ENCODE results near the gene WDTC1. TPM values are rescaled to one million over a fixed set of nuclear protein-coding genes. Genes with fewer than 3 reads are reported as not detected.

Gene WDTC1
- total and polyA plus RNA-seq, 2 of the 8 experiments (the other 6 are each of a cell fraction or from before 2014, with no cell fraction given): 7.5 to 18.7 TPM

GRCh38 chr1:27193194-27193593, 41.2 kb upstream of the WDTC1 start:
- Histone ChIP-seq H3K79me1 (ENCODE audit: low read depth, low read length) (no peaks in the 10 kb centered on the region), H3K4me2 (ENCODE audit: insufficient read depth in 1 of 2, low read depth in 2 of 2, low read length in 2 of 2) (no peak overlapping the region), H3K9ac (replicated peaks in 1 of 4; ENCODE audit: extremely low read depth in 1 of 4, low read depth in 3 of 4, low read length in 3 of 4) (no peak overlapping the region), H3K14ac (ENCODE audit: insufficient read length) (no peak overlapping the region), H3K4me1 (replicated peaks in 1 of 4; ENCODE audit: control insufficient read depth in 3 of 4, insufficient read depth in 4 of 4, low read length in 3 of 4) (no peaks in the 10 kb centered on the region), H3K4me3 (ENCODE audit: extremely low read depth in 1 of 4, insufficient read depth in 2 of 4, low read depth in 3 of 4, low read length in 4 of 4) (no peak overlapping the region), H4K5ac (ENCODE audit: insufficient read length, low read depth, low read length) (no peak overlapping the region), H3K23ac (ENCODE audit: insufficient read length) (no peak overlapping the region), H2BK15ac (ENCODE audit: low read length) (no peak overlapping the region), H3K18ac (ENCODE audit: extremely low read depth, low read length) (no peak overlapping the region), H3K36me3 (ENCODE audit: control insufficient read depth in 2 of 4, insufficient read depth in 4 of 4, low read length in 3 of 4) (no peaks in the 10 kb centered on the region), H4K8ac (ENCODE audit: extremely low read depth, insufficient read depth, low read length) (no peak overlapping the region), H2BK12ac (ENCODE audit: low read depth, low read length) (no peak overlapping the region), H2BK20ac (ENCODE audit: low read length) (no peak overlapping the region), H3K4ac (replicated peaks; ENCODE audit: insufficient read length, low read depth, low read length) (no peak overlapping the region), H3K27ac (ENCODE audit: low read depth, low read length) (no peak overlapping the region), H2BK120ac (replicated peaks; ENCODE audit: low read depth, low read length) (no peak overlapping the region), H3K79me2 (ENCODE audit: control insufficient read depth in 1 of 2, insufficient read depth in 2 of 2, low read length in 2 of 2) (no peaks in the 10 kb centered on the region), H2AK5ac (ENCODE audit: low read depth, low read length) (no peak overlapping the region), H3K27me3 (replicated peaks in 1 of 4; ENCODE audit: control insufficient read depth in 3 of 4, extremely low read depth in 1 of 4, insufficient read depth in 3 of 4, low read length in 3 of 4) (no peaks in the 10 kb centered on the region), H4K91ac (replicated peaks; ENCODE audit: insufficient read length, low read length) (no peak overlapping the region), H3K23me2 (ENCODE audit: low read depth, low read length) (no peaks in the 10 kb centered on the region), H2BK5ac (ENCODE audit: low read depth, low read length) (no peak overlapping the region), H3K56ac (replicated peaks; ENCODE audit: insufficient read length, low read depth, low read length) (no peak overlapping the region), H3K9me3 (ENCODE audit: insufficient read depth in 2 of 2, low read depth in 1 of 2, low read length in 1 of 2) (no peaks in the 10 kb centered on the region), H2AFZ (ENCODE audit: low read length) (no peak overlapping the region), H4K20me1 (replicated peaks in 1 of 2; ENCODE audit: control insufficient read depth in 1 of 2, insufficient read depth in 2 of 2, low read length in 2 of 2) (no peaks in the 10 kb centered on the region)
- WGBS, 2 experiments (ENCODE audit: extremely low coverage in 1 of 2, insufficient coverage in 1 of 2, insufficient read length in 1 of 2, insufficient replicate concordance in 2 of 2, low coverage in 1 of 2, low lambda C conversion rate in 2 of 2, missing lambda C conversion rate in 1 of 2): 88% methylated on average over 1 of the region's 1 CpG; no CpG with 5 or more reads in 1 of the 2 experiments
- POLR2A ChIA-PET (ENCODE audit: partially characterized antibody): interaction anchor here (2.0 kb wide), 1 partner anchor 38 kb away, joined by 8 read pairs; the partner anchor contains the start of gene SLC9A1
- DNase-seq (ENCODE audit: low read depth in 1 of 2, low spot score in 2 of 2) (no peak), FAIRE-seq (no peak)
- CTCF ChIA-PET (ENCODE audit: partially characterized antibody): interaction anchor here (0.6 to 2.6 kb wide), 3 partner anchors 29 to 367 kb away, joined by 3 to 8 read pairs (median 4); no protein-coding TSS in a partner anchor
- TF ChIP-seq KDM5A (IDR thresholded peaks at IDR 0.05; ENCODE audit: low read length) (no peak), HDAC2 (IDR thresholded peaks at IDR 0.05; ENCODE audit: borderline replicate concordance in 1 of 2, low read depth in 2 of 2, low read length in 2 of 2) (no peak), BRCA1 (IDR thresholded peaks at IDR 0.05; ENCODE audit: low read depth, low read length) (no peak), RXRA (IDR thresholded peaks at IDR 0.05; ENCODE audit: insufficient read depth, low read depth, low read length) (no peak), POU5F1 (IDR thresholded peaks at IDR 0.05; ENCODE audit: low read depth, low read length) (no peak), RFX5 (IDR thresholded peaks at IDR 0.05; ENCODE audit: borderline replicate concordance, low read depth, low read length) (no peak), ASH2L (IDR thresholded peaks at IDR 0.05; ENCODE audit: low read length) (no peak), EP300 (IDR thresholded peaks at IDR 0.05; ENCODE audit: borderline replicate concordance in 1 of 2, low read depth in 2 of 2, low read length in 2 of 2) (no peak), KDM4A (IDR thresholded peaks at IDR 0.05; ENCODE audit: low read depth, low read length, severe bottlenecking) (no peak), HDAC6 (IDR thresholded peaks at IDR 0.05; ENCODE audit: low read depth, low read length) (no peak), CBX8 (IDR thresholded peaks at IDR 0.05; ENCODE audit: borderline replicate concordance, low read depth, low read length) (no peak), CREB1 (IDR thresholded peaks at IDR 0.05) (no peak), E2F6 (IDR thresholded peaks at IDR 0.05) (no peak), BCL11A (IDR thresholded peaks at IDR 0.05; ENCODE audit: low read depth in 2 of 2, low read length in 2 of 2) (no peak)
